Mesothelial cell of epicardium (in vitro differentiated cells): ENCODE data around the gene BTNL8. TPM values are rescaled to one million over a fixed set of nuclear protein-coding genes. Genes with fewer than 3 reads are reported as not detected.

Experiments
- DNase-seq, 2 experiments: peaks; one replicate each; pipeline ENCODE4 v3.0.0; 2021; ENCODE audit warnings: low spot score in 2 of 2; ENCODE audit not compliant: unreplicated experiment in 2 of 2
- H3K27ac Mint-ChIP-seq: 2 replicates; pipeline ENCODE4 v1.8.0; 2021; ENCODE audit warnings: mixed read lengths
- H3K27me3 Mint-ChIP-seq: 2 replicates; pipeline ENCODE4 v1.8.0; 2021; ENCODE audit warnings: low read depth, mixed read lengths
- H3K36me3 Mint-ChIP-seq: 2 replicates; pipeline ENCODE4 v1.8.0; 2021; ENCODE audit warnings: mixed read lengths
- H3K4me1 Mint-ChIP-seq: 2 replicates; pipeline ENCODE4 v1.8.0; 2021; ENCODE audit warnings: mixed read lengths
- H3K4me3 Mint-ChIP-seq: 2 replicates; pipeline ENCODE4 v1.8.0; 2021; ENCODE audit warnings: mild to moderate bottlenecking, moderate library complexity, mixed read lengths
- H3K9me3 Mint-ChIP-seq: 2 replicates; pipeline ENCODE4 v1.8.0; 2021; ENCODE audit warnings: mixed read lengths
- total RNA-seq: library from RNA; stranded (reverse); gene quantifications from 3 replicates; pipeline ENCODE4 v1.2.1, GENCODE V29; 2021
- TF ChIP-seq, protein P1 (sequence below): fragments of 200-600 bp; sonication (generic); IDR thresholded peaks from one replicate; pipeline ENCODE4 v1.5.0; 2021; ENCODE audit warnings: antibody characterized with exemption; ENCODE audit not compliant: unreplicated experiment

Gene BTNL8
- total RNA-seq, 1 donor from 2014 or later, result not detected

DNA sequence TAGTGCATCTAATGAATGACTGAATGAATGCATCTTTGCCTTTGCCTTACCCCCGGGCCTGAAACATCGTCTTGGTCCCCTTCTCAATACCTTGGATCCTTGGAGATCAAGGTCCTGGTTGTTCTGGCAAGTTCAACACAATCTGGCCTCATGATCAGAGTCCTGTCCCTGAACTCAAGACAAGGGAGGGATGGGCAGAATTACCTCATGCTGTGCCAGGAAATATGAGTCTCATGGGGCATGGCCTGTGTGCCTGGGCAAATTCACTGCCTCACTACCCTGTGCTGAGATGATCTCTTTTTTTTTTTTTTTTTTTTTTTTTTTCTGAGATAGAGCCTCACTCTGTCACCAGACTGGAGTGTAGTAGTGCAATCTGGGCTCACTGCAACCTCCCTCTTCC is 89.1 kb downstream of the BTNL8 start:
- H3K4me1 Mint-ChIP-seq, result no peaks in the 10 kb centered on the region
- no peak overlapping the region for H3K27ac Mint-ChIP-seq
- peaks cover 28% of the 10 kb centered on the region for H3K27me3 Mint-ChIP-seq
- H3K4me3 Mint-ChIP-seq, result no peak overlapping the region
- no peak for DNase-seq
- TF ChIP-seq, protein P1, sequence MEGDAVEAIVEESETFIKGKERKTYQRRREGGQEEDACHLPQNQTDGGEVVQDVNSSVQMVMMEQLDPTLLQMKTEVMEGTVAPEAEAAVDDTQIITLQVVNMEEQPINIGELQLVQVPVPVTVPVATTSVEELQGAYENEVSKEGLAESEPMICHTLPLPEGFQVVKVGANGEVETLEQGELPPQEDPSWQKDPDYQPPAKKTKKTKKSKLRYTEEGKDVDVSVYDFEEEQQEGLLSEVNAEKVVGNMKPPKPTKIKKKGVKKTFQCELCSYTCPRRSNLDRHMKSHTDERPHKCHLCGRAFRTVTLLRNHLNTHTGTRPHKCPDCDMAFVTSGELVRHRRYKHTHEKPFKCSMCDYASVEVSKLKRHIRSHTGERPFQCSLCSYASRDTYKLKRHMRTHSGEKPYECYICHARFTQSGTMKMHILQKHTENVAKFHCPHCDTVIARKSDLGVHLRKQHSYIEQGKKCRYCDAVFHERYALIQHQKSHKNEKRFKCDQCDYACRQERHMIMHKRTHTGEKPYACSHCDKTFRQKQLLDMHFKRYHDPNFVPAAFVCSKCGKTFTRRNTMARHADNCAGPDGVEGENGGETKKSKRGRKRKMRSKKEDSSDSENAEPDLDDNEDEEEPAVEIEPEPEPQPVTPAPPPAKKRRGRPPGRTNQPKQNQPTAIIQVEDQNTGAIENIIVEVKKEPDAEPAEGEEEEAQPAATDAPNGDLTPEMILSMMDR, result no peak
- H3K9me3 Mint-ChIP-seq, result no peaks in the 10 kb centered on the region
- no peaks in the 10 kb centered on the region for H3K36me3 Mint-ChIP-seq

DNA sequence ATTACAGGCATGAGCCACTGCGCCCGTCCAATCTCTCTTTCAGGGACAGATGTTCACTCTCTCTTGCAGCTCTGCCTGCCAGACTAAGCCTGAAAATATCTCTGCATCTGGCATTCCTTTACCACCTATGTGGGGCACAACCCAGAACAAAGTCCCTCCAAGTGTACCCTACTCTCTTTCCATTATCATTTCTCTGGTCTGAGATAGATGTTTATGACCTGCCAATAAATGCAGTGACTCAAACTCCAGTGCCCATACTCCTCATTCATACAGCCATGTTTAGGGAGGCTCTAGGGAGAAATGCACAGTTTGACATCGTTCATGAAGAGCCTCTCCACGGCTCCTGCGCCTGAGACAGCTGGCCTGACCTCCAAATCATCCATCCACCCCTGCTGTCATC is 89.6 kb downstream of the BTNL8 start, which contains the start of gene BTNL3:
BTNL3 (plus strand) TSS at position 255 of the 400 bp plus-strand sequence. CDS start 183 bp downstream, outside the sequence.
- Mint-ChIP-seq H3K27me3 (peaks cover 29% of the 10 kb centered on the region), H3K9me3 (no peaks in the 10 kb centered on the region), H3K27ac (no peak within 1 kb of the TSS), H3K4me1 (no peaks in the 10 kb centered on the region), H3K4me3 (no peak within 1 kb of the TSS), H3K36me3 (no peaks in the 10 kb centered on the region)
- TF ChIP-seq, protein P1, result no peak
- no peak for DNase-seq

DNA sequence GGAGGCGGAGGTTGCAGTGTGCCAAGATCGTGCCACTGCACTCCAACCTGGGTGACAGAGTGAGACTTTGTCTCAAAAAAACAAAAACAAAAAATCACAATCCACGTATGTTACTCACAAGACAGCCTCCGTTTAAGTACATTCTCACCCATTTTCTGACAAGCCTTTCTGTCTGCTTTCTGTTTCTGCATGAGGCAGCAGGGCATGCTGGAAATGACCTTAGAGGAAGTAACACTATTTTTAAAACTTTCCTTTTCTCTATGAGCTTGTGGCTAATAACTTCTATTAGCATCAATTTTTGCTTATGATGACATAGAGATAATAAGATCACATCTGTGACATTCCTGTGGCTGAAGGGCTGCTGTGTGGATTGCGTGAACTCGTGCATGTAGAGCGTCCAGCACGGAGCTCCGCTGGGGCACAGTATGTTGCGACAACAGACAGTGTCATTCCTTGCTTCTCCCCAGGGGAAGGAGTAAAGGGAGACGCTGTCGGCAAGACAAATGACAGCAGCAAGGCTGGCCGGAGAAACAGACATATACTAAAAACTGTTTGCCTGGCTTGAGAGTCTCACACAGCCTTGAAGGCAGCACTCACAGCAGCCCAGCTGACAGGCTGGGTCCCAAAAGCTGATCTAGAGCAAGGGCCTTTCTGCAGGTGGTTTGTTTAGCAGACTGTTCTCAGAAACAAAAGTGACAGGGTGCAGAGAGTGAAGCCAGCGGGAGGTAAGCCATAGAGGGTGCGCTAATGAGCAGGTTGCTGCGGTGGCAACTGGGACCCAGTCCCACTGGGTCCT is 91.3 kb downstream of the BTNL8 start:
- Mint-ChIP-seq H3K4me3 (no peak overlapping the region), H3K4me1 (no peaks in the 10 kb centered on the region), H3K27me3 (peaks cover 22% of the 10 kb centered on the region), H3K9me3 (no peaks in the 10 kb centered on the region), H3K27ac (no peak overlapping the region), H3K36me3 (no peaks in the 10 kb centered on the region)
- DNase-seq, result no peak
- TF ChIP-seq, protein P1, result no peak

DNA sequence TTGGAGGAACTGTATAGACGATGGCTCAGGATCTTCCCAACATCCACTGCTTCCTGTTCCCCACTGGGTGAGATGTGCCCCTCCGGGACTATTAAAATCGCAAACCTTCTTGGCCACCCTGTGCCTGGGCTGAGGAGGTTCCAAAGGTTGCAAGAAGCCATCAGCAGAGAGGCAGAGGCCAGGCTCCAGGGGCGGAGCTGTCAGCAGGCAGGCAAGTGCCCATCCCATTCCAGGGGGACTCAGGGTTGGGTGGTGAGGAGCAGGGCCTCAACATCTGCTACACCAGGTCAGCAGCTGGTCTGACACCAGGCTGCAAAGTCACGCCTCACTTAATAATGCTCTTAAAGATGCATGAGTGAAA is 91.9 kb downstream of the BTNL8 start:
- TF ChIP-seq, protein P1, result no peak
- DNase-seq, result no peak
- no peaks in the 10 kb centered on the region for H3K36me3 Mint-ChIP-seq
- H3K4me3 Mint-ChIP-seq, result no peak overlapping the region
- peaks cover 21% of the 10 kb centered on the region for H3K27me3 Mint-ChIP-seq
- H3K4me1 Mint-ChIP-seq, result no peaks in the 10 kb centered on the region
- H3K27ac Mint-ChIP-seq, result no peak overlapping the region
- H3K9me3 Mint-ChIP-seq, result no peaks in the 10 kb centered on the region

Other genes starting within 250 kb of the BTNL8 start
- gene FLT4, start 249.6 kb upstream of the BTNL8 start, total RNA-seq, result 1.8 to 2.6 TPM (median 2.4 TPM) in 3 replicates
- not detected in 3 replicates for gene OR2Y1, start 159.1 kb upstream of the BTNL8 start, total RNA-seq
- 91.4 to 93.8 TPM (median 92.3 TPM) in 3 replicates for gene MGAT1, start 96.4 kb upstream of the BTNL8 start, total RNA-seq
- gene ZFP62, start 37.9 kb upstream of the BTNL8 start, total RNA-seq, result 48.4 to 49.8 TPM (median 48.9 TPM) in 3 replicates
- not detected in 3 replicates for gene BTNL3, start 89.7 kb downstream of the BTNL8 start, total RNA-seq
- 0.18 TPM in 1 of 3 replicates, not detected in the others for gene BTNL9, start 141.1 kb downstream of the BTNL8 start, total RNA-seq
- not detected in 3 replicates for gene OR2V1, start 232.0 kb downstream of the BTNL8 start, total RNA-seq
- not detected in 3 replicates for gene OR2V2, start 248.4 kb downstream of the BTNL8 start, total RNA-seq